NCI-H1105 treated with DMSO at 0.1 percent for 48 hours (cell line): ENCODE data around the gene TMEM235.

ENCODE experiments used
- DNase-seq: peaks from one replicate; lab custom pipeline; 2025; lab: John Stamatoyannopoulos, UW

TMEM235 gene

GRCh38 chr17:78230996-78231935 lies at the start of gene TMEM235:
Gene TMEM235 (plus strand): TSS chr17:78231631. CDS start chr17:78232024, 393 bp downstream.
- DNase-seq: no peak

GRCh38 chr17:78182504-78182903 lies 48.9 kb upstream of the TMEM235 start:
- no peak for DNase-seq

- DNase-seq: no peak
These were observed 47.5 kb upstream of the TMEM235 start for GRCh38 chr17:78183916-78184315.

GRCh38 chr17:78184351-78184750 lies 47.1 kb upstream of the TMEM235 start:
- DNase-seq: no peak

GRCh38 chr17:78184868-78185267 lies 46.6 kb upstream of the TMEM235 start:
- DNase-seq: no peak

- DNase-seq: no peak
These were observed 45.3 kb upstream of the TMEM235 start for GRCh38 chr17:78185981-78186691.

- DNase-seq: peak; percentile 91
These were observed 44.5 kb upstream of the TMEM235 start, which contains the start of the genes AFMID and TK1 for GRCh38 chr17:78186692-78187595. Gene AFMID (plus strand): TSS chr17:78187362. CDS start chr17:78187371, 9 bp downstream. Gene TK1 (minus strand): TSS chr17:78187052. CDS start chr17:78186994, 58 bp downstream.

- DNase-seq: no peak
These were observed 34.7 kb upstream of the TMEM235 start for GRCh38 chr17:78196716-78197115.

- no peak for DNase-seq
These were observed 34.1 kb upstream of the TMEM235 start for GRCh38 chr17:78197147-78197832.

- no peak for DNase-seq
These were observed 31.0 kb upstream of the TMEM235 start for GRCh38 chr17:78200451-78200850.

- DNase-seq: no peak
These were observed 28.8 kb upstream of the TMEM235 start for GRCh38 chr17:78202666-78203065.

GRCh38 chr17:78204387-78205123 lies 26.9 kb upstream of the TMEM235 start:
- no peak for DNase-seq

- DNase-seq: no peak
These were observed 26.2 kb upstream of the TMEM235 start for GRCh38 chr17:78205124-78205775.

GRCh38 chr17:78206298-78206697 lies 25.1 kb upstream of the TMEM235 start:
- no peak for DNase-seq

GRCh38 chr17:78208486-78208885 lies 22.9 kb upstream of the TMEM235 start:
- no peak for DNase-seq

- no peak for DNase-seq
These were observed 21.3 kb upstream of the TMEM235 start for GRCh38 chr17:78210111-78210510.

- no peak for DNase-seq
These were observed 20.4 kb upstream of the TMEM235 start for GRCh38 chr17:78211032-78211431.

- peak; percentile 81 for DNase-seq
These were observed 17.3 kb upstream of the TMEM235 start, which contains the start of gene BIRC5 for GRCh38 chr17:78214016-78214705. Gene BIRC5 (plus strand): TSS chr17:78214253. CDS start chr17:78214317, 64 bp downstream.

GRCh38 chr17:78214706-78215061 lies 16.7 kb upstream of the TMEM235 start:
- DNase-seq: no peak
